Loucy (cell line): ENCODE results near the gene TJP2.

ENCODE experiments used
- H2AFZ ChIP-seq: fragments of 200-600 bp; sonication (generic); 2 replicates; pipeline ENCODE4 v1.6.0; 2016; ENCODE audit warnings: antibody characterized with exemption, mild to moderate bottlenecking, low read length, moderate library complexity
- H3F3A ChIP-seq: fragments of 200-600 bp; 2 replicates; pipeline ENCODE4 v1.6.0; 2016; ENCODE audit warnings: antibody characterized with exemption, low read depth, mild to moderate bottlenecking
- H3K27me3 ChIP-seq: fragments of 200-600 bp; sonication (generic); 2 replicates; pipeline ENCODE4 v1.6.1; 2014; ENCODE audit warnings: low read length, mild to moderate bottlenecking; ENCODE audit not compliant: insufficient read depth, poor library complexity, severe bottlenecking
- H3K36me3 ChIP-seq: fragments of 200-600 bp; sonication (generic); 2 replicates; pipeline ENCODE4 v1.6.1; 2016; ENCODE audit warnings: low read length; ENCODE audit not compliant: insufficient read depth
- H3K4me1 ChIP-seq: fragments of 200-600 bp; sonication (generic); 2 replicates; pipeline ENCODE4 v1.5.1; 2014; ENCODE audit warnings: low read length, mild to moderate bottlenecking; ENCODE audit not compliant: insufficient read depth, poor library complexity, severe bottlenecking
- H3K4me2 ChIP-seq: fragments of 200-600 bp; sonication (generic); 2 replicates; pipeline ENCODE4 v1.6.0; 2014; ENCODE audit warnings: antibody characterized with exemption, low read length, low read depth, mild to moderate bottlenecking; ENCODE audit not compliant: poor library complexity, severe bottlenecking
- H3K4me3 ChIP-seq: fragments of 200-600 bp; sonication (generic); 2 replicates; pipeline ENCODE4 v1.5.1; 2014; ENCODE audit warnings: low read length, mild to moderate bottlenecking, mixed read lengths; ENCODE audit not compliant: poor library complexity, severe bottlenecking
- H3K79me2 ChIP-seq: fragments of 200-600 bp; sonication (generic); 2 replicates; pipeline ENCODE4 v1.6.1; 2014; ENCODE audit warnings: low read length; ENCODE audit not compliant: insufficient read depth
- H3K9ac ChIP-seq: fragments of 200-600 bp; sonication (generic); 2 replicates; pipeline ENCODE4 v1.6.0; 2014; ENCODE audit warnings: mild to moderate bottlenecking, low read depth, low read length, moderate library complexity; ENCODE audit not compliant: poor library complexity, severe bottlenecking
- H3K9me2 ChIP-seq: fragments of 200-600 bp; sonication (generic); replicated peaks from 2 replicates; pipeline ENCODE4 v1.6.1; 2016; ENCODE audit warnings: low read depth, low read length, mixed read lengths
- H3K9me3 ChIP-seq: fragments of 200-600 bp; sonication (generic); 2 replicates; pipeline ENCODE4 v1.6.1; 2014; ENCODE audit warnings: mild to moderate bottlenecking, antibody characterized with exemption, low read length, low read depth; ENCODE audit not compliant: insufficient read depth
- H4K20me1 ChIP-seq: fragments of 200-600 bp; sonication (generic); 2 replicates; pipeline ENCODE4 v1.6.0; 2014; ENCODE audit warnings: antibody characterized with exemption, low read length, mild to moderate bottlenecking; ENCODE audit not compliant: insufficient read depth, poor library complexity, severe bottlenecking
- EZH2phosphoT487 ChIP-seq: fragments of 200-600 bp; IDR thresholded peaks from 2 replicates; pipeline ENCODE4 v1.6.1; 2018; ENCODE audit warnings: antibody characterized with exemption, mild to moderate bottlenecking, moderate library complexity, borderline replicate concordance
- TF ChIP-seq, protein P1 (sequence below): fragments of 200-600 bp; sonication (generic); conservative IDR thresholded peaks from 2 replicates; pipeline ENCODE4 v1.5.1; 2014; ENCODE audit warnings: mild to moderate bottlenecking, antibody characterized with exemption, low read length

TJP2 gene

GRCh38 chr9:69151506-69151905 is 22.6 kb upstream of the TJP2 start:
- Histone ChIP-seq H3K9ac (no peak overlapping the region), H3K4me2 (no peak overlapping the region), H3F3A (no peaks in the 10 kb centered on the region), H3K4me3 (no peak overlapping the region), H2AFZ (no peak overlapping the region), H3K9me3 (no peaks in the 10 kb centered on the region), H3K9me2 (no peaks in the 10 kb centered on the region), H3K4me1 (no peaks in the 10 kb centered on the region), H4K20me1 (no peaks in the 10 kb centered on the region), H3K36me3 (peaks cover 3% of the 10 kb centered on the region; the same call in 1 of the 2 replicates), H3K79me2 (no peaks in the 10 kb centered on the region; the same call in 1 of the 2 replicates), H3K27me3 (no peaks in the 10 kb centered on the region)
- no peak for TF ChIP-seq EZH2phosphoT487
- TF ChIP-seq, protein P1, sequence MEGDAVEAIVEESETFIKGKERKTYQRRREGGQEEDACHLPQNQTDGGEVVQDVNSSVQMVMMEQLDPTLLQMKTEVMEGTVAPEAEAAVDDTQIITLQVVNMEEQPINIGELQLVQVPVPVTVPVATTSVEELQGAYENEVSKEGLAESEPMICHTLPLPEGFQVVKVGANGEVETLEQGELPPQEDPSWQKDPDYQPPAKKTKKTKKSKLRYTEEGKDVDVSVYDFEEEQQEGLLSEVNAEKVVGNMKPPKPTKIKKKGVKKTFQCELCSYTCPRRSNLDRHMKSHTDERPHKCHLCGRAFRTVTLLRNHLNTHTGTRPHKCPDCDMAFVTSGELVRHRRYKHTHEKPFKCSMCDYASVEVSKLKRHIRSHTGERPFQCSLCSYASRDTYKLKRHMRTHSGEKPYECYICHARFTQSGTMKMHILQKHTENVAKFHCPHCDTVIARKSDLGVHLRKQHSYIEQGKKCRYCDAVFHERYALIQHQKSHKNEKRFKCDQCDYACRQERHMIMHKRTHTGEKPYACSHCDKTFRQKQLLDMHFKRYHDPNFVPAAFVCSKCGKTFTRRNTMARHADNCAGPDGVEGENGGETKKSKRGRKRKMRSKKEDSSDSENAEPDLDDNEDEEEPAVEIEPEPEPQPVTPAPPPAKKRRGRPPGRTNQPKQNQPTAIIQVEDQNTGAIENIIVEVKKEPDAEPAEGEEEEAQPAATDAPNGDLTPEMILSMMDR, result no peak

GRCh38 chr9:69153707-69154521 is 20.2 kb upstream of the TJP2 start:
- no peak overlapping the region for H3K4me3 ChIP-seq

DNA sequence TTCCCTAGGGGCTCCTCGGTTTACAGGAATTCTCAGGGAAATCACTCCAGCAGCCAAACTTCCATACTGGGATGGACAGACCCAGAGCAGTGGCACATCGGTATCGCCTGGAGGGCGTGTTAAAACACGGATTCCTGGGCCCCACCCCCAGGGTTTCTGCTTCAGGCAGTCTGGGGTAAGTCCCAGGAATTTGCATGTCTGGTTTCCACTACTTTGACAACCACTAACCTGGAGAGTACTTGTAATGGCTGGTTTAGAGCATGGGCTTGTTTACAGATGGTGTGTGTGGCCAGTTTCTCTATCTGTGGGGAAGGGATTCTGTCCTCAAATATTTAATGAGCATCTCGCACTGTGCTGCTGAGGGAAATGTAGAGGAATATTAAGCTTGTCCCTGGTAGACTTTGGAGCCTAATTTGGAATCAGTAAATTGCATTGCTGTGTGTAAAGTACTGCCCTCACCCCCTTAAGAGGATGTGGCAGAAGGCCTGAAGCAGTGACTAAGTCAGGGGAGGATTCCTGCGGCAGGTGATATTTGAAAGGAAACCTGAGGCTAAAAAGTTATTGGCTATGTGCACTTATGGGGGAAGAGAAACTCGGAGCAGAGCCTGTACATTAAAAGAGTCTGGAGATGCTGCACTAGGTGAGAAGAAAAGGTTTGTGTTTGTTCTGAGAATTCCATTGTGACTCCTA is 18.6 kb upstream of the TJP2 start:
- Histone ChIP-seq H3K9ac (no peak overlapping the region), H3K79me2 (peaks cover 7% of the 10 kb centered on the region; the same call in 1 of the 2 replicates), H3K4me1 (no peaks in the 10 kb centered on the region), H2AFZ (no peak overlapping the region), H3K9me3 (no peaks in the 10 kb centered on the region), H3K36me3 (peaks cover 8% of the 10 kb centered on the region), H3K4me2 (no peak overlapping the region), H4K20me1 (no peaks in the 10 kb centered on the region), H3K4me3 (no peak overlapping the region), H3K9me2 (no peaks in the 10 kb centered on the region), H3F3A (no peaks in the 10 kb centered on the region), H3K27me3 (no peaks in the 10 kb centered on the region)
- TF ChIP-seq, protein P1, result no peak
- TF ChIP-seq EZH2phosphoT487, result no peak

More at GRCh38 chr9:69153707-69154521, 20.2 kb upstream of the TJP2 start:
- Histone ChIP-seq H3K9me3 (no peaks in the 10 kb centered on the region), H3K4me2 (no peak overlapping the region), H3K79me2 (peaks cover 7% of the 10 kb centered on the region; the same call in 1 of the 2 replicates), H4K20me1 (no peaks in the 10 kb centered on the region), H3K9ac (no peak overlapping the region), H3F3A (no peaks in the 10 kb centered on the region), H3K4me1 (no peaks in the 10 kb centered on the region), H2AFZ (no peak overlapping the region), H3K36me3 (peaks cover 3% of the 10 kb centered on the region; the same call in 1 of the 2 replicates), H3K27me3 (no peaks in the 10 kb centered on the region), H3K9me2 (no peaks in the 10 kb centered on the region)
- TF ChIP-seq, protein P1, result no peak
- no peak for TF ChIP-seq EZH2phosphoT487
